ENCODE results near the gene USO1.
A peak's percentile ranks its signal among the peaks of the same experiment; 100 is the strongest.
"Not testable (repeated sequence)": the region's sequence is repeated elsewhere in the genome, so short reads cannot be mapped to it uniquely, and the experiment has no call there.

Gene USO1

GRCh38 chr4:75723163-75724065, 963 bp upstream of the USO1 start:
- no peak for TF ChIP-seq CTCF (IDR thresholded peaks at IDR 0.05; ENCODE audit: low read depth, low read length, missing control alignments)
- no peak for DNase-seq (ENCODE audit: low read depth)
- peak overlapping the region; percentile 73 for H3K4me3 ChIP-seq (ENCODE audit: low read depth, low read length)
- in situ Hi-C loops (cut with HindIII; ENCODE audit: low sequenced_read_pairs) = no loop called here

GRCh38 chr4:75724867-75725724, 719 bp downstream of the USO1 start:
- TF ChIP-seq CTCF (IDR thresholded peaks at IDR 0.05; ENCODE audit: low read depth, low read length, missing control alignments) = no peak
- in situ Hi-C loops (cut with HindIII; ENCODE audit: low sequenced_read_pairs) = no loop called here
- H3K4me3 ChIP-seq (ENCODE audit: low read depth, low read length) = peak overlapping the region; percentile 73
- peak; percentile 36 for DNase-seq (ENCODE audit: low read depth)

GRCh38 chr4:75725942-75726538, 1.7 kb downstream of the USO1 start:
- H3K4me3 ChIP-seq (ENCODE audit: low read depth, low read length) = peak overlapping the region; percentile 73
- in situ Hi-C loops (cut with HindIII; ENCODE audit: low sequenced_read_pairs) = not testable (repeated sequence)

GRCh38 chr4:75726577-75726976, 2.2 kb downstream of the USO1 start:
- peak overlapping the region; percentile 73 for H3K4me3 ChIP-seq (ENCODE audit: low read depth, low read length)
- in situ Hi-C loops (cut with HindIII; ENCODE audit: low sequenced_read_pairs) = no loop called here
- no peak for DNase-seq (ENCODE audit: low read depth)
- no peak for TF ChIP-seq CTCF (IDR thresholded peaks at IDR 0.05; ENCODE audit: low read depth, low read length, missing control alignments)

More at GRCh38 chr4:75725942-75726538, 1.7 kb downstream of the USO1 start:
- not testable (repeated sequence) for DNase-seq (ENCODE audit: low read depth)

GRCh38 chr4:75727073-75727472, 2.7 kb downstream of the USO1 start:
- in situ Hi-C loops (cut with HindIII; ENCODE audit: low sequenced_read_pairs) = no loop called here
- no peak for DNase-seq (ENCODE audit: low read depth)
- TF ChIP-seq CTCF (IDR thresholded peaks at IDR 0.05; ENCODE audit: low read depth, low read length, missing control alignments) = no peak
- no peak overlapping the region for H3K4me3 ChIP-seq (ENCODE audit: low read depth, low read length)

- no peak for DNase-seq (ENCODE audit: low read depth)
- no peak for TF ChIP-seq CTCF (IDR thresholded peaks at IDR 0.05; ENCODE audit: low read depth, low read length, missing control alignments)
- no peak overlapping the region for H3K4me3 ChIP-seq (ENCODE audit: low read depth, low read length)
- in situ Hi-C loops (cut with HindIII; ENCODE audit: low sequenced_read_pairs) = no loop called here
Observed at GRCh38 chr4:75729836-75730235, 5.5 kb downstream of the USO1 start.

All from astrocyte of the cerebellum (primary cell).